PC-3 (cell line): Measurements from ENCODE around the gene AGBL1. TPM values are rescaled to one million over a fixed set of nuclear protein-coding genes. Genes with fewer than 3 reads are reported as not detected.

ENCODE experiments used
- ATAC-seq: fragments of 200-7000 bp; cut with Tn5 transposase; 2 replicates; pipeline ENCODE4 v1.9.1; 2020; ENCODE audit warnings: mild to moderate bottlenecking, moderate library complexity
- BruUV-seq: library from RNA; stranded (reverse); fragments of 400-500 nt; replicated peaks from 2 replicates; lab custom pipeline; 2021; lab: Mats Ljungman, UMichigan
- CTCF ChIA-PET: fragments of 300-600 bp; sonication (Branson Sonifier 250); formaldehyde crosslinking; loops from one replicate; lab custom pipeline; 2022; ENCODE audit warnings: antibody characterized with exemption; lab: Charles Lee
- POLR2A ChIA-PET: fragments of 300-600 bp; sonication (Branson Sonifier 250); formaldehyde crosslinking; loops from one replicate; lab custom pipeline; 2022; ENCODE audit warnings: antibody characterized with exemption; ENCODE audit not compliant: unreplicated experiment; lab: Charles Lee
- DNase-seq: peaks from one replicate; pipeline ENCODE4 v3.0.0-alpha.2; 2015
- H2AFZ ChIP-seq: fragments of 300-600 bp; sonication (generic); 2 replicates; pipeline ENCODE4 v1.6.0; 2016; ENCODE audit warnings: antibody characterized with exemption, low read length
- H3F3A ChIP-seq: fragments of 300-600 bp; sonication (generic); one replicate; pipeline ENCODE4 v1.6.0; 2017; ENCODE audit warnings: antibody characterized with exemption, low read length, control low read depth, mild to moderate bottlenecking; ENCODE audit not compliant: unreplicated experiment
- H3K27ac ChIP-seq: fragments of 300-600 bp; sonication (generic); 2 replicates; pipeline ENCODE4 v1.5.1; 2016; ENCODE audit warnings: mild to moderate bottlenecking, low read length
- H3K27me3 ChIP-seq: fragments of 300-600 bp; sonication (generic); 2 replicates; pipeline ENCODE4 v1.6.1; 2016; ENCODE audit warnings: low read length, mixed read lengths
- H3K36me3 ChIP-seq: fragments of 300-600 bp; sonication (generic); 2 replicates; pipeline ENCODE4 v1.6.1; 2016; ENCODE audit warnings: low read depth, mixed run types, low read length, mixed read lengths
- H3K4me1 ChIP-seq: fragments of 300-600 bp; sonication (generic); 2 replicates; pipeline ENCODE4 v1.5.1; 2016; ENCODE audit warnings: low read length; ENCODE audit not compliant: insufficient read depth
- H3K4me2 ChIP-seq: fragments of 300-600 bp; sonication (generic); 2 replicates; pipeline ENCODE4 v1.6.0; 2016; ENCODE audit warnings: low read length
- H3K4me3 ChIP-seq: fragments of 300-600 bp; sonication (generic); 2 replicates; pipeline ENCODE4 v1.5.1; 2016; ENCODE audit warnings: mild to moderate bottlenecking, low read length, mixed read lengths
- H3K79me2 ChIP-seq: fragments of 300-600 bp; sonication (generic); 2 replicates; pipeline ENCODE4 v1.6.1; 2017; ENCODE audit warnings: low read length, mixed read lengths
- H3K9ac ChIP-seq: fragments of 300-600 bp; sonication (generic); 2 replicates; pipeline ENCODE4 v1.6.0; 2016; ENCODE audit warnings: mild to moderate bottlenecking, low read length
- H3K9me2 ChIP-seq: fragments of 300-600 bp; sonication (generic); replicated peaks from 2 replicates; pipeline ENCODE4 v1.6.1; 2016; ENCODE audit warnings: mixed run types, low read length, mixed read lengths
- H3K9me3 ChIP-seq: fragments of 300-600 bp; sonication (generic); 2 replicates; pipeline ENCODE4 v1.6.1; 2016; ENCODE audit warnings: low read length, mixed read lengths
- H4K20me1 ChIP-seq: fragments of 300-600 bp; sonication (generic); 2 replicates; pipeline ENCODE4 v1.6.1; 2016; ENCODE audit warnings: low read length, mixed read lengths
- EZH2 ChIP-seq: fragments of 300-600 bp; sonication (generic); IDR thresholded peaks from one replicate; pipeline ENCODE4 v1.6.1; 2017; ENCODE audit warnings: antibody characterized with exemption, mild to moderate bottlenecking, low read length; ENCODE audit not compliant: unreplicated experiment
- EZH2phosphoT487 ChIP-seq: fragments of 300-600 bp; sonication (generic); IDR thresholded peaks from 2 replicates; pipeline ENCODE4 v1.6.1; 2018; ENCODE audit warnings: mild to moderate bottlenecking, antibody characterized with exemption, low read length, borderline replicate concordance
- intact Hi-C: fragments of 100-400 bp; cut with micrococcal nuclease; formaldehyde crosslinking; loops from 2 replicates; pipeline ENCODE4 v1.9.0; 2023
- total RNA-seq: library from RNA; depleted of rRNA; stranded (reverse); fragments of >200 nt; gene quantifications from 2 replicates; pipeline ENCODE4 v1.2.3, GENCODE V29; 2014
- TF ChIP-seq, protein P1 (sequence below): fragments of 300-600 bp; sonication (generic); conservative IDR thresholded peaks from 2 replicates; pipeline ENCODE4 v1.5.1; 2017; ENCODE audit warnings: antibody characterized with exemption, low read depth, mild to moderate bottlenecking, low read length

Gene AGBL1
- total RNA-seq, 1 experiment from 2014 or later: not detected

DNA sequence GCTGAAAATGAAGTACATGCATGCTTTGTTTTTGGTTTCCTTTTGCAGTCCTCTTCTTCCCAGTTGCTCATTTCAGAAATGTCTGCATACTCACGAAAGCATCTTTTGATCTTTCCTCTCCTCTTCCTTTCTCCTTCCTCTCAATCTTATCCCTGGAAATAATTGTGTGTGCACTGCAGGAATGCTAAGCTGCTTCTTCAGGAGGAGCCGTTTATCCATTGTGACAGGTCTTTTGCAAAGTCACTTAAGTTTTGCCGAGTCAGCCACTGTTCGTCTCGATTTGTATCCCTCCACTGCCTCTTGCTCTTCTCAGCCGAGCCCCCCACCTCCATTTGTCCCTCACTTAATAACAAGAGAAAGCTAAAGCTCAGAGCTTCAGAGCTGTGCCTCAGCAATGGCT lies 597.6 kb downstream of the AGBL1 start:
- Histone ChIP-seq H3K4me3 (no peak overlapping the region), H3K4me2 (no peak overlapping the region), H3K36me3 (no peaks in the 10 kb centered on the region), H3K9me3 (no peaks in the 10 kb centered on the region), H3K27me3 (no peaks in the 10 kb centered on the region), H3K9ac (no peak overlapping the region), H3K9me2 (no peaks in the 10 kb centered on the region), H3K4me1 (no peaks in the 10 kb centered on the region), H4K20me1 (no peaks in the 10 kb centered on the region), H3K27ac (no peak overlapping the region), H3K79me2 (no peaks in the 10 kb centered on the region), H3F3A (no peaks in the 10 kb centered on the region), H2AFZ (no peak overlapping the region)
- DNase-seq (no peak), ATAC-seq (no peak)
- intact Hi-C loops: no loop called here
- BruUV-seq: no TSS peak
- ChIA-PET POLR2A (no interaction called here), CTCF (no interaction called here)
- TF ChIP-seq, protein P1, sequence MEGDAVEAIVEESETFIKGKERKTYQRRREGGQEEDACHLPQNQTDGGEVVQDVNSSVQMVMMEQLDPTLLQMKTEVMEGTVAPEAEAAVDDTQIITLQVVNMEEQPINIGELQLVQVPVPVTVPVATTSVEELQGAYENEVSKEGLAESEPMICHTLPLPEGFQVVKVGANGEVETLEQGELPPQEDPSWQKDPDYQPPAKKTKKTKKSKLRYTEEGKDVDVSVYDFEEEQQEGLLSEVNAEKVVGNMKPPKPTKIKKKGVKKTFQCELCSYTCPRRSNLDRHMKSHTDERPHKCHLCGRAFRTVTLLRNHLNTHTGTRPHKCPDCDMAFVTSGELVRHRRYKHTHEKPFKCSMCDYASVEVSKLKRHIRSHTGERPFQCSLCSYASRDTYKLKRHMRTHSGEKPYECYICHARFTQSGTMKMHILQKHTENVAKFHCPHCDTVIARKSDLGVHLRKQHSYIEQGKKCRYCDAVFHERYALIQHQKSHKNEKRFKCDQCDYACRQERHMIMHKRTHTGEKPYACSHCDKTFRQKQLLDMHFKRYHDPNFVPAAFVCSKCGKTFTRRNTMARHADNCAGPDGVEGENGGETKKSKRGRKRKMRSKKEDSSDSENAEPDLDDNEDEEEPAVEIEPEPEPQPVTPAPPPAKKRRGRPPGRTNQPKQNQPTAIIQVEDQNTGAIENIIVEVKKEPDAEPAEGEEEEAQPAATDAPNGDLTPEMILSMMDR: no peak
- TF ChIP-seq EZH2phosphoT487 (no peak), EZH2 (no peak)

DNA sequence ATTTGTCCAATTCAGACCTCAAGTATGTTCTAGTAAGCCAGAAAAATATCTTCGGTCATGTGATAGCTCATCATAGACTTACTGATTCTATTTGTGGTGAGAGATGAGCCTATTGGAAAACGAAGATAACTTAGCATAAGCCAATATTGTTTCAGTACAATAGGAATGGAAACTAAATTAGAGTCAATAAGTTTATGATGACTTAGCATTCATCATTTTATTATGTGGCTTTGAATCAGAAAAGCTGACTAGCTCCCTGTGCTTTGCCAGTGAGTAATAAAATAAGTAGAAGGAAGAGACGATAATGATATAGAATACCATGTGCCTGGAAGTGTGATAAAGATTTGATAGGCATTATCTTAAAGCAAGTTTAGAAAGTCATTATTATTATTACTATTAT lies 605.6 kb downstream of the AGBL1 start:
- TF ChIP-seq, protein P1: no peak
- no peak for TF ChIP-seq EZH2
- TF ChIP-seq EZH2phosphoT487: no peak
- H3K9me2 ChIP-seq: no peaks in the 10 kb centered on the region
- ChIA-PET POLR2A (no interaction called here), CTCF (no interaction called here)
- ATAC-seq (no peak), DNase-seq (peak; percentile 8)
- no peak overlapping the region for H3K4me3 ChIP-seq
- no TSS peak for BruUV-seq
- H3K4me1 ChIP-seq: no peaks in the 10 kb centered on the region
- H4K20me1 ChIP-seq: no peaks in the 10 kb centered on the region
- no peak overlapping the region for H2AFZ ChIP-seq
- H3K9me3 ChIP-seq: no peaks in the 10 kb centered on the region
- no peak overlapping the region for H3K9ac ChIP-seq
- H3K4me2 ChIP-seq: no peak overlapping the region
- H3K79me2 ChIP-seq: no peaks in the 10 kb centered on the region
- no peaks in the 10 kb centered on the region for H3K27me3 ChIP-seq
- intact Hi-C loops: no loop called here
- no peak overlapping the region for H3K27ac ChIP-seq
- no peaks in the 10 kb centered on the region for H3F3A ChIP-seq
- no peaks in the 10 kb centered on the region for H3K36me3 ChIP-seq

DNA sequence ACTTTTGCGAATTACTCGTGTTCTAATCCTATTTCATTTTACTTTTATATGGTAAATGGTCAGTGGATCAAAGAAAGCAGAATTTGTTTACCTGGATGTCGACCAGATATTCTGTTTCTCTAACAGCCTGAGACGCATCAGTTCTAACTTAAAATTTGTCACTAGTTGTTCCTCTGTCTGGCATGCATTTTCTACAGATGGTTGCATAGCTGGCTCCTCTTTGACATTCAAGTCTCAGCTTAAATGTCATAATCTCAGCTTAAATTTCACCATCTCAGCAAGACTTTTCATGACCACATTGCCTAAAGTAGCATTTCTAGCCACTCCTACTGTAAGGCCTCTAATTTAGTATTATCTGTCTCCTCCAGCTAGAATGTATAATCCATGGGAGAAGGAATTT lies 609.3 kb downstream of the AGBL1 start:
- H3K4me1 ChIP-seq: no peaks in the 10 kb centered on the region
- no peaks in the 10 kb centered on the region for H3K27me3 ChIP-seq
- no peak overlapping the region for H3K9ac ChIP-seq
- ATAC-seq (no peak), DNase-seq (no peak)
- H3K9me2 ChIP-seq: no peaks in the 10 kb centered on the region
- H3K9me3 ChIP-seq: no peaks in the 10 kb centered on the region
- CTCF ChIA-PET: no interaction called here
- no peaks in the 10 kb centered on the region for H3K79me2 ChIP-seq
- H2AFZ ChIP-seq: no peak overlapping the region
- H3K4me3 ChIP-seq: no peak overlapping the region
- no peaks in the 10 kb centered on the region for H3F3A ChIP-seq
- TF ChIP-seq, protein P1: no peak
- no peak for TF ChIP-seq EZH2phosphoT487
- no peak overlapping the region for H3K27ac ChIP-seq
- POLR2A ChIA-PET: no interaction called here
- no peaks in the 10 kb centered on the region for H3K36me3 ChIP-seq
- intact Hi-C loops: no loop called here
- no peak overlapping the region for H3K4me2 ChIP-seq
- H4K20me1 ChIP-seq: no peaks in the 10 kb centered on the region
- no TSS peak for BruUV-seq
